Ectodermal cell (in vitro differentiated cells): ENCODE measurements around the gene PCDH1.

Experiments
- H3K27ac ChIP-seq: 2 replicates; pipeline ENCODE4 v1.7.0; 2013; ENCODE audit warnings: mild to moderate bottlenecking, low read depth, low read length; ENCODE audit not compliant: insufficient read depth, poor library complexity, severe bottlenecking
- H3K27me3 ChIP-seq: 2 replicates; pipeline ENCODE4 v1.7.0; 2013; ENCODE audit warnings: mild to moderate bottlenecking, low read length; ENCODE audit not compliant: insufficient read depth, control insufficient read depth, poor library complexity, severe bottlenecking
- H3K36me3 ChIP-seq: one replicate; pipeline ENCODE4 v1.7.0; 2013; ENCODE audit warnings: low read length; ENCODE audit not compliant: control insufficient read depth, insufficient read depth
- H3K4me1 ChIP-seq: one replicate; pipeline ENCODE4 v1.7.0; 2013; ENCODE audit warnings: low read length; ENCODE audit not compliant: control insufficient read depth, insufficient read depth
- H3K4me3 ChIP-seq: 2 replicates; pipeline ENCODE4 v1.7.0; 2013; ENCODE audit warnings: low read depth, low read length, control low read depth; ENCODE audit not compliant: insufficient read depth
- H3K9me3 ChIP-seq: 2 replicates; pipeline ENCODE4 v1.7.0; 2013; ENCODE audit warnings: mild to moderate bottlenecking, low read length, moderate library complexity; ENCODE audit not compliant: control insufficient read depth
- WGBS, 2 experiments: methylation state at CpG; one replicate each; pipeline ENCODE4 v1.1.7; 2013; ENCODE audit warnings: missing lambda C conversion rate in 2 of 2; 5-methylcytosine and 5-hydroxymethylcytosine counted together

PCDH1 gene

DNA sequence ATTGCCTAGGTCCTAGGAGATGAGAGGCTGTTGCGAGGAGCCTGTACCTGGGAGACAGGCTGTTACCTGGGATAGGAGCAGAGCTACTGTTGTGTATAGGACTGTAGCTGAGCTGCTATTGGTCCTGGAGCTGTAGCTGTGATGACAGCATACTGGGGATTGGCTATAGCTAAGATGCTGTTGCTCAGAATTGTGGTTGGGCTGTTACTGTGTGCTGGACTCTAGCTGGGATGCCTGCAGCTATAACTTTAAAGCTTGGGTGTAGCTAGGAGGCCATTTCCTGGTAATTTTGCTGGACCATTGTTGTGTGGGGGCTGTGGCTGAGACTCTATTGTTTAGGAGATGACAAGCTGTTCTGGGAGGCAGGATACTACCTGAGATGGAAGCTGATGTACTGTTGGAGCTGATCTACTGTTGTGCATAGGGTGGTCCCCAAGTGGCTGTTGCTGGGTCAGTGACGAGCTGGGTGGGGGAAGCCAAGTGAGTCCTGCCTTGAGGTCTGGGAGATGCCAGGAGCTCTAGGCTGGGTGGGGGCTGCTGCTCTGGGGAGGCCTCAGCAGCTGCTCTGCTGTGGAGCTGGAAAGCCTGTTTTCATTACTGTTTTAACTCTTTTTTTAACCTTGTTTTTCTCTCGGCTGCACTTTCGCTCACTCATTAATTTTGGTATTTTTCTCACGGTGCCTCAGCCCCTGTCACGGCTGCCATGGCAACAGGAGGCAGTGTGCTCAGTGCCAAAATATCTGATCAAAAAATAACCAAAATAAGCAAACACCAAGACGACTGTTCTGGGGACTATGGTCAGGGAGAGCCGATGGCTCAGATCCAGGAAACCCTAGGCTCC, 3.0 kb upstream of the PCDH1 start:
- peaks cover 51% of the 10 kb centered on the region for H3K27me3 ChIP-seq
- H3K4me3 ChIP-seq, result no peak overlapping the region
- 52 to 59% methylated on average over 8 of the region's 8 CpGs for WGBS, 2 experiments
- H3K9me3 ChIP-seq, result no peaks in the 10 kb centered on the region
- no peaks in the 10 kb centered on the region for H3K36me3 ChIP-seq
- H3K4me1 ChIP-seq, result peaks cover 61% of the 10 kb centered on the region
- H3K27ac ChIP-seq, result no peak overlapping the region

DNA sequence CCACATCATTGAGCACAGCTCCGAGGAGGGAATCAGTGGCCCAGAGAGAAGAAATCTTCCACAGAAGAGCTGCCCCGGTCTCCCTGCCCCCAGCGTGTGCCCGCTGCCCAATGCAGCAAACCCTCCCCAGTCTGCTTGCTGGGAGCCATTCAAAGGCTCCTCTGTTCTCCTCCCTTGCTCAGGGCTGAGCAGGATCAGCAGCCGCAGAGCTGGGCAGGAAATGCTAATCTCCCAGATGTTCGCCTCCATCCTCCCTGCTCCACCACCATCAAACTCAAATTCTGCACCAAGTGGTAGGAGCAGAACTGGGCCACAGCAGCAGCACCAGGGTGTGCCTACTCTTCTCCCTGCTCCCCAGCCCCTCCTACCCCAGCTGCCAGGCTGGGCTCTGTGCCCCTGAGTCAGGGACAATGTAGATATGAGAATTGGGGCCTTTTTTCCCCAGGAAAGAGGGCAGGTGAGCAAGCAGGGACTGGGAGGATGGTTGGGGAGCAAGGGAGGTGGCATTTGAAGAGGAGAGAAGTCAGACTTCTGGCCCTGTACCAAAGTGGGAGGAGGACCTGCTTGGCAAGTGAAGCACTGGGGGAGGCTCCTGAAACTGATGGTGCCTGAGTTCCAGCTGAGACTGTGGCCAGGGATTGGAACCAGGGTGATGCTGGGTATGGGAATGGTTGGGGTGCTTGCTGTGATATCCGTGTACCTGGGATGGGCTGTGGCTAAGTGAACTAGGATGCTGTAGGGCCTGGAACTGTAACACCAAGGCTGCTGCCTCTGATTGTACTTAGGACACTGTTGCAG, 1.9 kb upstream of the PCDH1 start:
- H3K36me3 ChIP-seq, result no peaks in the 10 kb centered on the region
- peaks cover 67% of the 10 kb centered on the region for H3K4me1 ChIP-seq
- H3K4me3 ChIP-seq, result no peak overlapping the region
- WGBS, 2 experiments, result 26 to 35% methylated on average over 7 of the region's 7 CpGs
- H3K27ac ChIP-seq, result no peak overlapping the region
- H3K9me3 ChIP-seq, result no peaks in the 10 kb centered on the region
- peaks cover 61% of the 10 kb centered on the region for H3K27me3 ChIP-seq

DNA sequence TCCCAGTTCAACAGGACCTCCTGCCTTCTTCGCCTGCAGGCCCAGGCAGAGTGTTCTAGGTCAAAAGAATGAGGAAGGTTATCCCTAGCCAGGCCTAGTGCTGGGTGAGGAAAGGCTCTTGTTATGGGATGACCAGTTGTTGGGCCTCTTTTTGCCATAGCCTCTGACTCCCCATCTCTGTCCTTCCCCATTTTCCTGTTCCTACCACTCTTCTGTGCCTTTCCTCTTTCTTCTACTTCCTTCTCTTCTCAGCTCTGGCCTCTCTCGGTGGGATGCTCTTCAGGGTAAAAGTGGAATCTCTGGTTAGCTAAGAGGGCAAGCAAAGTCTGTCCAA, 1.2 kb upstream of the PCDH1 start:
- H3K4me3 ChIP-seq, result no peak overlapping the region
- no peak overlapping the region for H3K27ac ChIP-seq
- H3K36me3 ChIP-seq, result no peaks in the 10 kb centered on the region
- no peaks in the 10 kb centered on the region for H3K9me3 ChIP-seq
- 14 to 21% methylated on average over 2 of the region's 2 CpGs for whole genome bisulfite sequencing, 2 experiments
- H3K4me1 ChIP-seq, result peaks cover 74% of the 10 kb centered on the region
- peaks cover 61% of the 10 kb centered on the region for H3K27me3 ChIP-seq

DNA sequence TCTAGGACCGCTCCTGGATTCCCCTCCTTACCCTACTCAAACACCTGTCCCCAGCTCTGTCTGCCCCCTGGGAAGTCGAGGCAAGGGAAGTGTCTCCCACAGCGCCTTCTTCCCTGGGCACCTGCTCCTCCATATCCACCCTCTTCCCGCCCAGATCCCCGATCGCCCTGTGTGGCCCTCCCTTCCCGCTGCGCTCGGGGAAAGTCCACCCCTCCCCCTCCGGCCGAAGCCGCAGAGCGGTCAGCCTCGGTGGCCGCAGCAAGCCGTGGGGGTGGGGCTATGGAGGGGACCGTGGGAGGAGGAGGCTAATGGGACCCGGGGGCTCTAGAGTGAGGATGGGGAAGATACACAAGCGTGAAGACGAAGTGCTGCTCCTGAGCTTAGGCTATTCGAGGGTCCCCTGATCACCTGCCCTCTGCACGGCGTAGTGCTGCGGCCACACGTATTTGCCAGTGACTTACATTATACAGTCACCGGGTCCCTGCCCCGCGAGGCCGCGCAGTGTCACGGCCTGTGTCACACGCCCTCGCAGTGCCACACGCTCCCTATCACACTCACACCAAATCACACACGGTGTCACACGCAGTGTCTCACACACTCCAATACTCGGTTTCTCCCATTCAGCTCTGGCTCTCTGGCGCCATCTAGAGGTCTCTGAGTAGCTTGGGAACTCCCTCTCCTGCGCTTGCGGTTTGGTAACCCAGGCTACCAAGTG, 658 bp upstream of the PCDH1 start:
- peak overlapping the region; percentile 28 for H3K27ac ChIP-seq
- no peaks in the 10 kb centered on the region for H3K36me3 ChIP-seq
- H3K27me3 ChIP-seq, result peaks cover 62% of the 10 kb centered on the region
- H3K4me1 ChIP-seq, result peaks cover 74% of the 10 kb centered on the region
- H3K4me3 ChIP-seq, result peak overlapping the region; percentile 55
- H3K9me3 ChIP-seq, result no peaks in the 10 kb centered on the region
- 0% methylated on average over 40 of the region's 40 CpGs for WGBS, 2 experiments

DNA sequence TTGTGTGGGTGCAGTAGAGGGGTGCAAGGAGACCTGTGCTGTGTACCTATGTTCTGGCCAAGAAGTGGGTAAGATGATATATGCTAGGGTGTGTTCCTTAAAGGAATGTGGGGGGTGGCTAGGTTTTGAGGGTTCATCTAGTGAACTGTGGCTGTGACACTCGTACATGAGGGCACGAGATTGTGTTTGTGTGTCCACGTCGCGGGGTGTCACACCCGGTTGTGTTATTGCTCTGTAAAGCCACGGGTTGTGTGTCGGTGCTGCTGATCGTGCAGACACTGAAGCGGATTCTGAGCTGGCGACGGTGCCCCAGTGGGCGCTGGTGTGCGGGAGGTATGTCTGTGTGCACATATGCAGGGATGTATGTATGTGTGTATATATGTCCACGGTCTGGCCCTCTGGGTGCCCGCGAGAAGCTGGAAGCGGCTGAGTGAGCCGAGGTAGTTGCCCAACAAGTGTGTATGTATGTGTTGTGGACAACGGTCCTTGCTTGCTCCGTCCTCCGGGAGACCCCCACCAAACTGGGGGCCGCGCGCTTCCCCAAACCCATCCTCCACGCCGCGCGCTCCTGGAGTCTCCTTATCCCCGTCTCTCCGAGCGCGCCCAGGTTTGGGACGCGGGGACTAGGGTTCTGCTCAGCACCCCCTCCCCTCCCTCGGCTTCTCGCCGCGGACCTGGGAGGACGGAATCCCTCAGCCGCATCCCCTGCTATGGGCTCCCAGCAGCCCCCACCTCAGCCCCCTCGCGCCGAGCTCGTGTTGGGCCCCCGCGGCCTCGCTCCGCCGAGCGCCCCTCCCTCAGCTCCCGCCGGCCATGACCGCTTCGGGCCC, 639 bp downstream of the PCDH1 start:
- Histone ChIP-seq H3K36me3 (no peaks in the 10 kb centered on the region), H3K9me3 (no peaks in the 10 kb centered on the region), H3K27ac (no peak overlapping the region), H3K4me3 (peak overlapping the region; percentile 55), H3K4me1 (peaks cover 65% of the 10 kb centered on the region), H3K27me3 (peaks cover 58% of the 10 kb centered on the region)
- WGBS, 2 experiments, result 0 to 1% methylated on average over 55 of the region's 55 CpGs

DNA sequence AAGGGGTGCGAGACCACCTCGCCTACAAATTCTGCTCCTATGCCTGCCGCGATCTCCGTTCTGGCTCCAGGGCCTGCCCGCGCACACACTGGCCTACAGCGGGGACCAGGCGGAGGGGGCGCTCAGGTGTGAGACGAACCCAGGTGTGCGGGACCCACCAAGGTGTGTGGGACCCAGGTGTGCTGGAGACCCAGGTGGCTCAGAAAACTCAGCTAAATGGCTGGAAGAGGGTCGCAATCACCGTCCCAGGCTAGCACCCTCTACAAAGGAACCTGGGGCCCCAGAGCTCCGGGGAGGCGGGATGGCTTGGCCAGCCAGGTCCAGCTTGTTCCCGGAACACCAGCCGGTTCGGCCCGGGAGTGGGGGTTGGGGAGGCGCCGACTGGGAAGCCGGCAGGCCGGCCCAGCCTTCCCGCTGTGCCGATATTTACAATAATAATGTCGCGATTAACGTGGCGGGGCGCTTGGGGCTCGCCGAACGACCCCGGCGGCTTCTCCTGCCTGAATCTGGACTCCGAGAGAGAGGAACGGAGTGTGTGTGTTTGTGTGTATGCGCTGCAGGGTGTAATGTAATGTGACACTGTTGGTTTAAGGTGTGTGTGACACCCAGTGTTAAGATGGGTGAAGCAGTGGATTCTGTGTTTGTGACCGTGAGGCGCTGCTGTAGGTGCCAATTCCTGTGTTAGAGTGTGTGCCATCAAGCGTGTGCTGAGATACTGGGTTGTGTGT, 1.4 kb downstream of the PCDH1 start:
- Histone ChIP-seq H3K4me1 (peaks cover 62% of the 10 kb centered on the region), H3K27me3 (peaks cover 53% of the 10 kb centered on the region), H3K9me3 (no peaks in the 10 kb centered on the region), H3K36me3 (no peaks in the 10 kb centered on the region), H3K27ac (no peak overlapping the region), H3K4me3 (peak overlapping the region; percentile 55)
- WGBS, 2 experiments, result 0 to 1% methylated on average over 42 of the region's 42 CpGs

DNA sequence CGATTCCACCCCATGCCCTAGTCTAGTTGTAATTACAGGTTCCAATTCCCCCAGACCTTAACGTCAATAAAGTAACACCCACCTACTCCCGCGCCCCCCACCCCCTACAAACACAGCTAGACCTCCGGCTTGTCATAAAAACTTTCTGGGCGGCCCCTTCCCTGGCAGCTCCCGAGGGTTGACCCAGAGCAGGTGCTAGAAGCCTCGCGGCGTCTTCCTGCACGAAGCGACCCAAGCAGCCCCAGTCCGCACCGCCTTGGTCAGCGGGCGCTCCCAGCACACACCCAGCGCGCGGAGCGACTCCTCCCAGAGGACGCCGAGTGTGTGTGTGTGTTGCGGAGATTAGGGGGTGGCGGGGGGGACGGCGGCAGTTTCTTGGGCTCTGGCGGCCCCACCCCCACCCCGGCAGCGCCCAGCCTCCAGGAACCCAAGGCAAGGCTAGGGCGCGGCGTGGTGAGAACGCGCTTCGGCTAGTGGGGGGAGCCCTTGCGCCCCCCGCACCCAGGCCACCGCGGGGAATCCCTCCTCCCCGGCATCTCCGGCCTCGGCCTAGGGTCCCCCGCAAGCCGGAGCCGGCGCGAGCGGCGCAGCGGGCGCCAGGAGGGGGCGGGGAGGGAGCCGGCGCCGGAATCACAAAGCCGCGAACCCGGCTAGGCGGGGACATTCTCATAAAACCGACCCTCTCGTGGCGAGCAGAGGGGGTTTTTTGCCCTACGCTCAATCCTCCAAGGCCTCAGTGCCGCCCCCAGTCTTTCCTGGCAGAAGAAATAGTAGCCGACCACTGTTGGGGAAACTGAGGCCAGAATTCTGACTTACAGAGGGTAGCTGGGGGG, 2.2 kb downstream of the PCDH1 start:
- 0% methylated on average over 65 of the region's 65 CpGs for WGBS, 2 experiments
- H3K27ac ChIP-seq, result no peak overlapping the region
- no peaks in the 10 kb centered on the region for H3K36me3 ChIP-seq
- H3K4me1 ChIP-seq, result peaks cover 58% of the 10 kb centered on the region
- H3K9me3 ChIP-seq, result no peaks in the 10 kb centered on the region
- H3K27me3 ChIP-seq, result peaks cover 53% of the 10 kb centered on the region
- peak overlapping the region; percentile 55 for H3K4me3 ChIP-seq

DNA sequence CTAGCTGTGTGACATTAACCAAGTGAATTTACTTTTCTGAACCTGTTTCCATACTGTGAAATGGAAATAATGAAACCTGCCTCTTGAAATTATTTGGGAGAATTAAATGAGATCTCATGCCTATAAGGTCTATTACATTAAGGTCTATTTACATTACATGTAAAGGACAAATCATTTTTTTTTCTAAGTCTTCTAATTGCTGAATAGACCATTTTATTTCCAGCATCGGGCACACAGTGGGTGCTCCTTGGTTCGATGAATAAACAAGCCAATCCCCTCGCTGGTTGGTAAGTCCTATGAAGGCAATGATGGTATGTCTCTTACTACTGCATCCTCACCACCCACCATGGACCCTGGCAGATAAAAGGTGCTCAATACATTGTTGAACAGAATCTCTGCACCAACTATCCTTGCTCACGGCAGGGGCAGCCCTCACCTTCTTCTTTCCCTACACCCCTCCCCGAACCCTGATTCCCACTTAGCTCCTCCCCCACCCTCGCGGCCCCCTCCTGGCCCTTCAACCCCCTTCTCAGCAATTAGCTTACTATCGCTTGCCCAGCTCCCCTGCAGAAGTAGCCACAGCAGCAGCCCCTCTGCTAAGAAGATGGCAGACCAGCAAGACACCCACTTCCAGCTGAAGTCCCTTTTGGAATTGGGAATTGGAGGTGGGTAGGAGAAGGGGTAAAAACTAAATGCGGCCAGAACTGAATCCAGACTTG, 3.0 kb downstream of the PCDH1 start:
- H3K27ac ChIP-seq, result no peak overlapping the region
- no peaks in the 10 kb centered on the region for H3K9me3 ChIP-seq
- H3K27me3 ChIP-seq, result peaks cover 47% of the 10 kb centered on the region
- H3K4me3 ChIP-seq, result peak overlapping the region; percentile 55
- no peaks in the 10 kb centered on the region for H3K36me3 ChIP-seq
- WGBS, 2 experiments, result 16 to 17% methylated on average over 9 of the region's 9 CpGs
- H3K4me1 ChIP-seq, result peaks cover 54% of the 10 kb centered on the region
